Astrocyte of the spinal cord (primary cell): Measurements from ENCODE around the gene SAGE1.
"Not testable (repeated sequence)": the region's sequence is repeated elsewhere in the genome, so short reads cannot be mapped to it uniquely, and the experiment has no call there.

Experiments
- DNase-seq: peaks from one replicate; pipeline ENCODE4 v3.0.0; 2011; ENCODE audit warnings: low read depth, low spot score
- H3K4me3 ChIP-seq: 2 replicates; pipeline ENCODE4 v1.5.1; 2011; ENCODE audit warnings: low read depth, mild to moderate bottlenecking, low read length, moderate library complexity
- in situ Hi-C: cut with HindIII; loops from 2 replicates; pipeline ENCODE4 v1.10.0; 2017; ENCODE audit warnings: low sequenced_read_pairs
- TF ChIP-seq, protein P1 (sequence below): IDR thresholded peaks from 2 replicates; pipeline ENCODE4 v1.5.1; 2012; ENCODE audit warnings: low read depth, mild to moderate bottlenecking, low read length, inconsistent platforms

Gene SAGE1

DNA sequence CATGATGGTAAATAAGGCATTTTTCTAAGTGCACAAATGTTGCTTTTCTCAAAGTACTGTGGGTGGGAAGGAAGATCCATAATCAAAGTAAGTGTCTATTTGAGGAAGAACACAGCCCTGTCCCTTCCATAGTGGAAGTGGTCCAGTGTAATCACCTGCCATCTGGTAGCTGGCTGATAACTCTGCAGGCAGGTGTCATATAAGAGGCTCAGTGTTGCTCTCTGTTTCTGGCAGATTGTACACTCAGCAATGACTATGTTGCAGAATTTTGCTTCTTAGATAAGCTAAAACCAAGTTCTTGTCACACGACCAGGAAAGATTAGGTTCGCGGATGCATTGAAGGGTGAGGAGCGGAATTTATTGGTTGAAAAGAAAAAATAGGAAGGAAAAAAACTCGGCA, 20.9 kb downstream of the SAGE1 start:
- DNase-seq: no peak
- TF ChIP-seq, protein P1, sequence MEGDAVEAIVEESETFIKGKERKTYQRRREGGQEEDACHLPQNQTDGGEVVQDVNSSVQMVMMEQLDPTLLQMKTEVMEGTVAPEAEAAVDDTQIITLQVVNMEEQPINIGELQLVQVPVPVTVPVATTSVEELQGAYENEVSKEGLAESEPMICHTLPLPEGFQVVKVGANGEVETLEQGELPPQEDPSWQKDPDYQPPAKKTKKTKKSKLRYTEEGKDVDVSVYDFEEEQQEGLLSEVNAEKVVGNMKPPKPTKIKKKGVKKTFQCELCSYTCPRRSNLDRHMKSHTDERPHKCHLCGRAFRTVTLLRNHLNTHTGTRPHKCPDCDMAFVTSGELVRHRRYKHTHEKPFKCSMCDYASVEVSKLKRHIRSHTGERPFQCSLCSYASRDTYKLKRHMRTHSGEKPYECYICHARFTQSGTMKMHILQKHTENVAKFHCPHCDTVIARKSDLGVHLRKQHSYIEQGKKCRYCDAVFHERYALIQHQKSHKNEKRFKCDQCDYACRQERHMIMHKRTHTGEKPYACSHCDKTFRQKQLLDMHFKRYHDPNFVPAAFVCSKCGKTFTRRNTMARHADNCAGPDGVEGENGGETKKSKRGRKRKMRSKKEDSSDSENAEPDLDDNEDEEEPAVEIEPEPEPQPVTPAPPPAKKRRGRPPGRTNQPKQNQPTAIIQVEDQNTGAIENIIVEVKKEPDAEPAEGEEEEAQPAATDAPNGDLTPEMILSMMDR: no peak
- in situ Hi-C loops: no loop called here
- no peak overlapping the region for H3K4me3 ChIP-seq

DNA sequence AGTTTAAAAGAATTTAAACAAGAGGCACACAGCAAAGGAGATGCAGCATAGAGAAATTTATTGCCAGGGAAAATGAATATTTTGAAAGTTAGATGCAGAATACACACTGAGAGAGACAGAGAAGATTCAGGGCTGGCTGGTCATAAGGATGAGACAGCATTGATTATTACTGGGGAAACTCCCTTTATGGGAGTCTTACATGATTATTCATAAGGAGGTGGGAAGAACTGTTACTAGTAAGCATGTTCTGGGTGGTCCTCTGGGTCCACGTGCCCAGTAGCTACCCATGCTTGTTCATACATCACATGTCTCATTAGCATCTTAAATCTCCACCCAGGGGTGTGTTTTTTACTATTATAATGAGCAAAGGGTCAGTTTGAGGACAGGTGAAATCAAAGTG, 27.0 kb downstream of the SAGE1 start:
- DNase-seq, H3K4me3 ChIP-seq, in situ Hi-C loops: not testable (repeated sequence)

DNA sequence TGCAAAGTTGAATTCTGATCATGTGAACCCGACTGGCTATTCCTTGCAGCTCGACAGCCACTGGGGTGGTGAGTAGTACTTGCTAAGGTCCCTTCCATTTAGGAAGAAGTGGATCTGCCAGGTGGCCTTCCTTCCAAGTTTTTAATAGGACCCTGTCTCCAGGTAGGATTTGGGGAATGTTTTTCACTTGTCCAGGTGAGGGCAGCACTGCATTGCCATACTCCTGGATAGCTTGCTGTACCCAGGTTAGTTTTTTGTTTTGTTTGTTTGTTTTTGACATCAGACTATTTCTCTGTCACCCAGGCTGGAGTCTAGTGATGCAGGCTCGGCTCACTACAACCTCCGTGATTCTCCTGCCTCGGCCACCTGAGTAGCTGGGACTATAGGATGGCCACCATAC, 29.8 kb downstream of the SAGE1 start:
- no peak overlapping the region for H3K4me3 ChIP-seq
- TF ChIP-seq, protein P1: no peak
- DNase-seq: no peak
- in situ Hi-C loops: no loop called here

DNA sequence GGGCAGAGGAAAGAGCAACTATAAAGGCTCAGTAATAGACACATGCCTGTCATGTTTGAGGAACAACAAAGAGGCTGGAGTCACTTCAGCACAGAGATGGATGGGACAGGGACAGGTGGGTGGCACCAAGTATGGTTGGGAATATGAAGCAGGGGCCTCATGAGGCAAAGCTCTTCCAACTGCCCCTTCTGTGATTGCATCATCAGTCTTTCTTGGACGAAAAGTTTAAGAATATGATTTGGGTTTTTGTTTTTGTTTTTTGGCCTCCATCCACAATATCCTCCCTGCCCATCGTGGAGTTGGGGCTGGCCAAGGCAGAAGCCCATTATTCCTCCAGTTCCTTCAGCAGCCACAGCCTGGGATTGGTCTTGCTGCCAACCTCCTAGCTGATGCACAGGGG, 34.4 kb downstream of the SAGE1 start:
- no peak overlapping the region for H3K4me3 ChIP-seq
- no peak for DNase-seq
- in situ Hi-C loops: no loop called here
- TF ChIP-seq, protein P1: no peak

DNA sequence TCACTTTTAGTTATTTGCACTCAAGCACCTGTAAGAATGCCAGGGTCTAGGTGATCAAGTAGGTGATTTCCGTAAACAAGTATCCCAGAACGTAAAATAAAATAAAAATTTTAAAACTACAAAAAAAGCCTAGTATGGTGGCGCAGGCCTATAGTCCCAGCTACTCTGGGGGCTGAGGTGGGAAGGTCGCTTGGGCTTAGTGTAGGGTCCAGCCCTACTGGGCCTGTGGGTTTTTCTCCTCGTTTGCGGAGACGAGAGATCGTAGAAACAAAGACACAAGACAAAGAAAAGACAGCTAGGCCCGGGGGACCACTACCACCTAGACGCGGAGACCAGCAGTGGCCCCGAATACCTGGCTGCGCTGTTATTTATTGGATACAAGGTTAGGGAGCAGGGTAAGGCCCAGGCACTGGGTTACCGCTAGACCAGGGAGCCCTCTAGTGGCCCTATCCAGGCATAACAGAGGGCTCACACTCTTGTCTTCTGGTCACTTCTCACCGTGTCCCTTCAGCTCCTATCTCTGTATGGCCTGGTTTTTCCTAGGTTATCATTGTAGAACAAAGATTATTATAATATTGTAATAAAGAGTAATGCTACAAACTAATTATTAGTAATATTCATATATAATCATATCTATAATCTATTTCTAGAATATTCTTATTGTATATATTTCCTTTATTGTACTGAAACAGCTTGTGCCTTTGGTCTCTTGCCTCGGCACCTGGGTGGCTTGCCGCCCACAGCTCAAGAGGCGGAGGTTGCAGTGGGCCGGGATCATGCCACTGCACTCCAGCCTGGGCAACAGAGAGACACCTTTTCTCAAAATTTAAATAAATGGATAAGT, 38.4 kb downstream of the SAGE1 start:
- in situ Hi-C loops: no loop called here
- no peak overlapping the region for H3K4me3 ChIP-seq
- TF ChIP-seq, protein P1: peak; percentile 78
- DNase-seq: peak; percentile 16

DNA sequence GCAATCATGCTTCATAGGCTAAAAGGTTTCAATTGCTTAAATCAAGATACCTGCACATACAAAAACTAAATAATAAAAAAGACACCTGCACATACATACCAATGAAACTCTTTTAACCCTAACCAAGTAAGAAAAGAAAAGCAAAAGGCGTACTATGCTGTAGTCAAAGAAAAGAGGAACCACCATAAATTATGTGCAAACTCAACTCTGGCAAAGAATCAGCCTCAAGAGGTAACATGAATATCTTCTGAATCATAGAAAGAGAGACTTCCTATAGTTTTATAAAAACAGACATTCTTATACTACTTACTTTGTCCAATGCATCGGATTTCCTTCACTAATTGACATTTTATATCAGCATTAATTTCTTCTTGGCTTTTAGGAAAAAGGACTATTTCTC, 51.0 kb downstream of the SAGE1 start:
- TF ChIP-seq, protein P1: no peak
- H3K4me3 ChIP-seq: no peak overlapping the region

DNA sequence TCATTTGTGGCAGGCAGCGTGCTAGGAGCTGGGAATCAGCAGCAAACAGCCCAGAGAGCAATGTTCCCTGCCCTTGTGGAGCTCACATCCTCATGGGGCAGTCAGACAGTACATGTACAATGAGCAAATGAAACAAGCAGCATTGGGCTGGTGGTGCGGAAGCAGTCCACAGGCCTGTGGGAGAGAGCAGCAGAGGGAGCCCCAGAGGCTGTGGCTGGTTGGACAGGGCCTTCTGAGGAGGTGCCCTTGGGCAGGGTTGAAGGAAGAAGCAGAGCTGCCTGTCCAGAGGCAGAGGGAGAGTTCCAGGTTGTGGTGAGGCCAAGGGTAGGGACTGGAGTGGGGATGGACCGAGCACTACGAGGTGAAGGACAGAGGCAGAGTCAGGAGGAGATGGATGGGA, 57.8 kb downstream of the SAGE1 start:
- DNase-seq: no peak
- in situ Hi-C loops: no loop called here
- TF ChIP-seq, protein P1: no peak
- no peak overlapping the region for H3K4me3 ChIP-seq

More for the DNA sequence above, 51.0 kb downstream of the SAGE1 start:
- DNase-seq: no peak
- in situ Hi-C loops: no loop called here
